Fibroblast of lung (primary cell): ENCODE measurements around the gene BOLA2B. TPM values are rescaled to one million over a fixed set of nuclear protein-coding genes. Genes with fewer than 3 reads are reported as not detected.

Experiments
- DNase-seq, 2 donors: peaks; one replicate each; pipeline versions ENCODE4 v3.0.0 to v3.0.0-alpha.2; 2010; ENCODE audit warnings: low read depth in 2 of 2
- H2AFZ ChIP-seq: 2 replicates; pipeline ENCODE4 v1.5.1; 2012; ENCODE audit warnings: low read length, control low read depth, inconsistent platforms
- H3K27ac ChIP-seq: 2 replicates; pipeline ENCODE4 v1.5.1; 2011; ENCODE audit warnings: low read length, control low read depth; ENCODE audit not compliant: insufficient read depth
- H3K27me3 ChIP-seq: 2 replicates; pipeline ENCODE4 v1.5.1; 2011; ENCODE audit warnings: mild to moderate bottlenecking, low read length; ENCODE audit not compliant: control insufficient read depth, insufficient read depth
- H3K36me3 ChIP-seq: 2 replicates; pipeline ENCODE4 v1.5.1; 2011; ENCODE audit warnings: low read length; ENCODE audit not compliant: control insufficient read depth, insufficient read depth
- H3K4me1 ChIP-seq: 2 replicates; pipeline ENCODE4 v1.5.1; 2011; ENCODE audit warnings: low read length; ENCODE audit not compliant: control insufficient read depth, insufficient read depth; ENCODE audit errors: extremely low read depth
- H3K4me2 ChIP-seq: 2 replicates; pipeline ENCODE4 v1.5.1; 2011; ENCODE audit warnings: low read length, control low read depth; ENCODE audit not compliant: insufficient read depth; ENCODE audit errors: extremely low read depth
- H3K4me3 ChIP-seq, 4 experiments: fragments of 200-600 bp in 1 of 4; sonication (generic) in 1 of 4; replicated peaks in 1 of 4; 2 replicates each; pipeline ENCODE4 v1.5.1; 2011 to 2016; ENCODE audit warnings: low read length in 4 of 4, low read depth in 3 of 4, mild to moderate bottlenecking in 3 of 4, control low read depth in 2 of 4, inconsistent platforms in 1 of 4, mixed read lengths in 1 of 4; ENCODE audit not compliant: insufficient read depth in 1 of 4; ENCODE audit errors: control extremely low read depth in 1 of 4
- H3K79me2 ChIP-seq: 2 replicates; pipeline ENCODE4 v1.5.1; 2012; ENCODE audit warnings: mild to moderate bottlenecking, low read length, inconsistent platforms; ENCODE audit not compliant: control insufficient read depth, insufficient read depth
- H3K9ac ChIP-seq: 2 replicates; pipeline ENCODE4 v1.5.1; 2011; ENCODE audit warnings: mild to moderate bottlenecking, low read length, control low read depth; ENCODE audit not compliant: insufficient read depth
- H3K9me3 ChIP-seq: 2 replicates; pipeline ENCODE4 v1.5.1; 2012; ENCODE audit warnings: low read depth, low read length; ENCODE audit not compliant: control insufficient read depth, insufficient read depth
- H4K20me1 ChIP-seq: 2 replicates; pipeline ENCODE4 v1.5.1; 2011; ENCODE audit warnings: low read length; ENCODE audit not compliant: control insufficient read depth, insufficient read depth; ENCODE audit errors: extremely low read depth
- EZH2 ChIP-seq: IDR thresholded peaks from 2 replicates; pipeline ENCODE4 v1.5.1; 2012; ENCODE audit warnings: low read length, control low read depth, mild to moderate bottlenecking; ENCODE audit errors: missing control alignments
- polyA plus RNA-seq, 2 donors: library from polyadenylated mRNA; depleted of rRNA in 1 of 2; stranded (reverse) in 1 of 2; unstranded in 1 of 2; fragments of >200 nt; gene quantifications; 2 replicates each; pipeline ENCODE4 v1.2.1, GENCODE V29; 2011 to 2012; ENCODE audit warnings: missing spikeins in 1 of 2
- total RNA-seq: library from RNA; depleted of rRNA; stranded (reverse); fragments of >200 nt; gene quantifications from 2 replicates; pipeline ENCODE4 v1.2.1, GENCODE V29; 2014
- TF ChIP-seq, protein P1 (sequence below), 2 donors: IDR thresholded peaks in 1 of 2; conservative IDR thresholded peaks in 1 of 2; 1 replicate in 1 of 2; 2 replicates in 1 of 2; pipeline ENCODE4 v1.5.1; 2011 to 2012; ENCODE audit warnings: low read length in 2 of 2, control low read depth in 1 of 2, inconsistent platforms in 1 of 2, low read depth in 1 of 2, mild to moderate bottlenecking in 1 of 2

The BOLA2B gene
- total and polyA plus RNA-seq, 2 donors (not counting 1 experiment from before 2014, with no cell fraction given) = 12.6 to 47.4 TPM

DNA sequence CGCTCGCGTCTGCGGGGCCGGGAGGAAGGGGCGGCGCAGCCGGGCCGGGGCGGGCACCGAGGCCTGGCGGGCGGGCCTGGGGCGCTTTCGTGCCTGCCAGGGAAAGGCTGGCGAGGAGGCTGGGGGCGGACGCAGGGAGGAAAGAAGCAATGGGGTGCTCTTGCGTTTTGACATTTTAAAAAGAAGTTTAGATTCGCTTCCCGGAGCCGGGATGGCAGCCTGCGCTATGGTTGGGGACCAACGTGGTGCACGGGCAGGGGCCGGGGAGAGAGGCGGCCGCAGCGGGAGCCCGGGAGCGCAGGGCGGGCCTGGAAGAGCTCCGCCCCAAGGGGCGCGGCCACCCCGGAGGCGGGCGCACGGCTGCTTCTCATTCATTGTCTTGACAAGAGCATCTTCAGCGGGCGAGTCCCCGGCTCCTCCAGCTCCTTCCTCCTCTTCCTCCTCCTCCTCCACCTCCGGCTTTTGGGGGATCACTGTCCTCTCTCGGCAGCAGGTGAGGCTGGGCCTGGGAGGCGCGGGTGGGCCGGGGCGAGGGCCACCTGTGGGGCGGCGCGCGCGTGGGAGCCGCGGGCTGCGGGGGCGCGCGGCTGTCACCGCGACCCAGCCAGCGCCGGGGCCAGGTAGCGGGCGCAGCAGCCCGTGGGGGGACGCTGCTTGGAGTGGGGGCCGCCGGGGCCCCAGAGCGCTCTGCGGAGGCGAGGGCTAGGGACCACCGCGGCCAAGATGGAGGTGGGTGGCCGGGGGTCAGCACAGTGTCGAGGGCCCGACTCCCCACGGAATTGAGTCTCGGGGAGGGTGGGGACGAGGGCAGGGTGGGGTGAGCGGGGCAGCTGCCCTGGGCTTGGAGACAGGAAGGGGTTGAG, 10.0 kb downstream of the BOLA2B start, which contains the start of gene CORO1A:
CORO1A (plus strand) TSS at position 370 of the 863 bp plus-strand sequence. CDS start 1,608 bp downstream, outside the sequence.
- Histone ChIP-seq H3K27me3 (no peaks in the 10 kb centered on the region), H3K9ac (peak within 1 kb of the TSS; percentile 53), H3K79me2 (no peaks in the 10 kb centered on the region), H4K20me1 (no peaks in the 10 kb centered on the region), H3K4me2 (peak within 1 kb of the TSS; percentile 34), H2AFZ (peak within 1 kb of the TSS; percentile 80), H3K9me3 (no peaks in the 10 kb centered on the region), H3K4me3 (peak within 1 kb of the TSS; percentile 39 to 60 (median 46)), H3K27ac (no peak within 1 kb of the TSS), H3K4me1 (no peaks in the 10 kb centered on the region), H3K36me3 (peaks cover 3% of the 10 kb centered on the region)
- peak; percentile 74 for DNase-seq
- TF ChIP-seq, protein P1, sequence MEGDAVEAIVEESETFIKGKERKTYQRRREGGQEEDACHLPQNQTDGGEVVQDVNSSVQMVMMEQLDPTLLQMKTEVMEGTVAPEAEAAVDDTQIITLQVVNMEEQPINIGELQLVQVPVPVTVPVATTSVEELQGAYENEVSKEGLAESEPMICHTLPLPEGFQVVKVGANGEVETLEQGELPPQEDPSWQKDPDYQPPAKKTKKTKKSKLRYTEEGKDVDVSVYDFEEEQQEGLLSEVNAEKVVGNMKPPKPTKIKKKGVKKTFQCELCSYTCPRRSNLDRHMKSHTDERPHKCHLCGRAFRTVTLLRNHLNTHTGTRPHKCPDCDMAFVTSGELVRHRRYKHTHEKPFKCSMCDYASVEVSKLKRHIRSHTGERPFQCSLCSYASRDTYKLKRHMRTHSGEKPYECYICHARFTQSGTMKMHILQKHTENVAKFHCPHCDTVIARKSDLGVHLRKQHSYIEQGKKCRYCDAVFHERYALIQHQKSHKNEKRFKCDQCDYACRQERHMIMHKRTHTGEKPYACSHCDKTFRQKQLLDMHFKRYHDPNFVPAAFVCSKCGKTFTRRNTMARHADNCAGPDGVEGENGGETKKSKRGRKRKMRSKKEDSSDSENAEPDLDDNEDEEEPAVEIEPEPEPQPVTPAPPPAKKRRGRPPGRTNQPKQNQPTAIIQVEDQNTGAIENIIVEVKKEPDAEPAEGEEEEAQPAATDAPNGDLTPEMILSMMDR (conservative IDR thresholded peaks at IDR 0.05 in 1 of 2, IDR thresholded peaks at IDR 0.05 in 1 of 2; ENCODE audit: low read depth in 1 of 2, low read length in 2 of 2) = no peak
- no peak for TF ChIP-seq EZH2

DNA sequence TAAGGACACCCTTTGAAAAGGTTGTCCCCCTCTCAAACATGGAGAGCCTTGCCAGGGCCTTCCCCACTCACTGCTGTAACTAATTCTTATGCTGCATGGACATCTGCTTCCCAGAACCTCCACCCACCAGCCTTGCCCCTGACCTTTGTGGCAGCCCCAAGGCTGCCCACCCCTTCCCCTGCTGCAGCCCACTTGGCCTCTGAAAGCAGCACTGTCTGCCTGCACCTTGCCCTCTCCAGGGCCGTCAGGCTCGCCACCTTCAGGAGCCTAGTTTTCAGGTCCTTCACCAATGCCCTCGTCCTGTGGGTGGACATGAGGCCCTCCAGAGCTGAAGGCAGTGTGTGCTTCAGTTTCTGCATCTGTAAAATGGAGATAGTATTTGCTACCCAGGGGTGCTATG, 12.7 kb downstream of the BOLA2B start:
- H3K4me1 ChIP-seq = no peaks in the 10 kb centered on the region
- no peak overlapping the region for H3K4me3 ChIP-seq
- no peak for DNase-seq
- TF ChIP-seq EZH2 = no peak
- TF ChIP-seq, protein P1 (conservative IDR thresholded peaks at IDR 0.05 in 1 of 2, IDR thresholded peaks at IDR 0.05 in 1 of 2; ENCODE audit: low read depth in 1 of 2, low read length in 2 of 2) = no peak
- H3K27me3 ChIP-seq = no peaks in the 10 kb centered on the region
- no peaks in the 10 kb centered on the region for H3K9me3 ChIP-seq
- no peaks in the 10 kb centered on the region for H3K36me3 ChIP-seq
- H3K27ac ChIP-seq = no peak overlapping the region
- H3K4me2 ChIP-seq = no peak overlapping the region
- H3K9ac ChIP-seq = no peak overlapping the region
- no peaks in the 10 kb centered on the region for H4K20me1 ChIP-seq
- no peak overlapping the region for H2AFZ ChIP-seq
- no peaks in the 10 kb centered on the region for H3K79me2 ChIP-seq

DNA sequence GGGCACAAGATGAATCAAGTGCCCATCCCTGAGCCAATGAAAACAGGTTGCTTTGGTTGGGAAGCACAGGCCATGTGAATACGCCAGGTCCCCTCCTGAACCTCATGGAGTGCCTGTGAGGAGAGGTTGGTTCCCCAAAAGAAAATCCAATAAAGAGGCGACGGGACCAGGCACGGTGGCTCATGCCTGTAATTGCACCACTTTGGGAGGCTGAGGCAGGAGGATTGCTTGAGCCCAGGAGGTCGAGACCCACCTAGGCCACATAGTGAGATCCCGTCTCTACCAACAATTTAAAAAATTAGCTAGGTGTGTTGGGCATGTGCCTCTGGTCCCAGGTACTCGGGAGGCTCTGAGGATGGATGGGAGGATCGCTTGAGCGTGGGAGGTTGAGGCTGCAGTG, 13.5 kb downstream of the BOLA2B start:
- DNase-seq = no peak
- Histone ChIP-seq H3K79me2 (no peaks in the 10 kb centered on the region), H3K4me3 (no peak overlapping the region), H3K27me3 (no peaks in the 10 kb centered on the region), H3K36me3 (no peaks in the 10 kb centered on the region), H4K20me1 (no peaks in the 10 kb centered on the region), H3K4me1 (no peaks in the 10 kb centered on the region), H3K9me3 (no peaks in the 10 kb centered on the region), H2AFZ (no peak overlapping the region), H3K9ac (no peak overlapping the region), H3K4me2 (no peak overlapping the region), H3K27ac (no peak overlapping the region)
- TF ChIP-seq, protein P1 (conservative IDR thresholded peaks at IDR 0.05 in 1 of 2, IDR thresholded peaks at IDR 0.05 in 1 of 2; ENCODE audit: low read depth in 1 of 2, low read length in 2 of 2) = no peak
- no peak for TF ChIP-seq EZH2
